IMR-90 (cell line): Measurements from ENCODE around the gene IDH3G.

Experiments
- BHLHE40 ChIP-seq: fragments of 150-350 bp; IDR thresholded peaks from 2 replicates; pipeline ENCODE4 v1.6.1; 2016; ENCODE audit warnings: mild to moderate bottlenecking, low read depth, low read length
- CEBPB ChIP-seq: IDR thresholded peaks from 2 replicates; pipeline ENCODE4 v1.6.1; 2012; ENCODE audit warnings: low read depth, low read length, improper control_type of control experiment
- CTCF ChIP-seq: conservative IDR thresholded peaks from 2 replicates; pipeline ENCODE4 v1.5.1; 2012; ENCODE audit warnings: mild to moderate bottlenecking, low read depth, low read length, improper control_type of control experiment
- MAFK ChIP-seq: IDR thresholded peaks from 2 replicates; pipeline ENCODE4 v1.6.1; 2012; ENCODE audit warnings: low read depth, low read length, improper control_type of control experiment
- MXI1 ChIP-seq: IDR thresholded peaks from 2 replicates; pipeline ENCODE4 v1.6.1; 2012; ENCODE audit warnings: low read depth, mild to moderate bottlenecking, low read length, moderate library complexity, borderline replicate concordance
- NFE2L2 ChIP-seq: fragments of 150-350 bp; IDR thresholded peaks from 2 replicates; pipeline ENCODE4 v1.6.1; 2016; ENCODE audit warnings: low read depth, mild to moderate bottlenecking, low read length
- POLR2A ChIP-seq: IDR thresholded peaks from 2 replicates; pipeline ENCODE4 v1.6.1; 2012; ENCODE audit warnings: mild to moderate bottlenecking, low read depth, low read length
- RAD21 ChIP-seq: IDR thresholded peaks from 2 replicates; pipeline ENCODE4 v1.6.1; 2012; ENCODE audit warnings: low read length, improper control_type of control experiment
- RCOR1 ChIP-seq: IDR thresholded peaks from 2 replicates; pipeline ENCODE4 v1.6.1; 2012; ENCODE audit warnings: mild to moderate bottlenecking, low read length, improper control_type of control experiment; ENCODE audit not compliant: insufficient replicate concordance
- RFX5 ChIP-seq: IDR thresholded peaks from 2 replicates; pipeline ENCODE4 v1.8.0; 2012; ENCODE audit warnings: low read depth, mild to moderate bottlenecking, low read length, moderate library complexity
- USF2 ChIP-seq: fragments of 150-350 bp; IDR thresholded peaks from 2 replicates; pipeline ENCODE4 v1.6.1; 2017; ENCODE audit warnings: mild to moderate bottlenecking, antibody characterized with exemption, low read length, low read depth

- TF ChIP-seq CTCF (no peak), MAFK (no peak), POLR2A (no peak), RAD21 (no peak), BHLHE40 (no peak), RCOR1 (no peak), CEBPB (no peak), NFE2L2 (no peak), RFX5 (no peak), MXI1 (no peak), USF2 (no peak)
Observed at GRCh38 chrX:153792368-153792767, 1.8 kb downstream of the IDH3G start.
